ENCODE results near the gene C5orf46. TPM values are rescaled to one million over a fixed set of nuclear protein-coding genes. Genes with fewer than 3 reads are reported as not detected.
A peak's percentile ranks its signal among the peaks of the same experiment; 100 is the strongest.

Gene C5orf46
- total and polyA plus RNA-seq, 10 donors, result not detected

- H3K27ac ChIP-seq, result no peak overlapping the region
- H3K4me1 ChIP-seq, result no peaks in the 10 kb centered on the region
- H3K9me3 ChIP-seq, result no peaks in the 10 kb centered on the region
- no peak for TF ChIP-seq POLR2A (IDR thresholded peaks at IDR 0.05)
- no peak for TF ChIP-seq CTCF (IDR thresholded peaks at IDR 0.05 in 8 of 11, conservative IDR thresholded peaks at IDR 0.05 in 3 of 11)
- TF ChIP-seq POLR2AphosphoS5 (IDR thresholded peaks at IDR 0.05), result no peak
- intact Hi-C loops (cut with DNase I; ENCODE audit: low total_unique reads), result no loop called here
- DNase-seq, result no peak
- peaks cover 0 to 2% (median 0%) of the 10 kb centered on the region in 7 donors for H3K27me3 ChIP-seq (replicated peaks in 1 of 7)
- H3K4me3 ChIP-seq, result no peak overlapping the region
- WGBS, 5 donors, result 86 to 95% (median 89%) methylated on average over 4 of the region's 4 CpGs
- no peaks in the 10 kb centered on the region for H3K36me3 ChIP-seq
These were observed 33.2 kb upstream of the C5orf46 start for GRCh38 chr5:147939431-147940114.

- Histone ChIP-seq H3K27ac (no peak overlapping the region), H3K4me1 (no peaks in the 10 kb centered on the region), H3K4me3 (no peak overlapping the region), H3K9me3 (no peaks in the 10 kb centered on the region), H3K36me3 (no peaks in the 10 kb centered on the region), H3K27me3 (replicated peaks in 1 of 7) (peaks cover 0 to 4% (median 0%) of the 10 kb centered on the region in 7 donors)
- DNase-seq, result no peak
- no peak for TF ChIP-seq POLR2AphosphoS5 (IDR thresholded peaks at IDR 0.05)
- no peak for TF ChIP-seq POLR2A (IDR thresholded peaks at IDR 0.05)
- TF ChIP-seq CTCF (IDR thresholded peaks at IDR 0.05 in 8 of 11, conservative IDR thresholded peaks at IDR 0.05 in 3 of 11), result peak in 1 of 11 experiments; percentile 16
- WGBS, 5 donors, result 0 to 5% (median 3%) methylated on average over 3 of the region's 3 CpGs
- intact Hi-C loops (cut with DNase I; ENCODE audit: low total_unique reads), result no loop called here
These were observed 28.7 kb upstream of the C5orf46 start for GRCh38 chr5:147935032-147935431.

- no peak overlapping the region for H3K27ac ChIP-seq
- H3K36me3 ChIP-seq, result no peaks in the 10 kb centered on the region
- TF ChIP-seq POLR2AphosphoS5 (IDR thresholded peaks at IDR 0.05) (no peak), POLR2A (IDR thresholded peaks at IDR 0.05) (no peak), CTCF (IDR thresholded peaks at IDR 0.05 in 8 of 11, conservative IDR thresholded peaks at IDR 0.05 in 3 of 11) (no peak)
- peaks cover 0 to 4% (median 0%) of the 10 kb centered on the region in 7 donors for H3K27me3 ChIP-seq (replicated peaks in 1 of 7)
- no peak overlapping the region for H3K4me3 ChIP-seq
- no peak for DNase-seq
- no peaks in the 10 kb centered on the region for H3K9me3 ChIP-seq
- intact Hi-C loops (cut with DNase I; ENCODE audit: low total_unique reads), result no loop called here
- H3K4me1 ChIP-seq, result no peaks in the 10 kb centered on the region
- 40 to 59% (median 54%) methylated on average over 2 of the region's 2 CpGs for WGBS, 5 donors
These were observed 24.4 kb upstream of the C5orf46 start for GRCh38 chr5:147930769-147931168.

GRCh38 chr5:147927901-147928300 lies 21.6 kb upstream of the C5orf46 start:
- H3K36me3 ChIP-seq, result no peaks in the 10 kb centered on the region
- no peak overlapping the region for H3K4me3 ChIP-seq
- no peak for DNase-seq
- H3K9me3 ChIP-seq, result no peaks in the 10 kb centered on the region
- no peaks in the 10 kb centered on the region for H3K4me1 ChIP-seq
- no peaks in the 10 kb centered on the region for H3K27me3 ChIP-seq (replicated peaks in 1 of 7)
- intact Hi-C loops (cut with DNase I; ENCODE audit: low total_unique reads), result no loop called here
- no peak overlapping the region for H3K27ac ChIP-seq
- WGBS, 5 donors, result 14 to 29% (median 25%) methylated on average over 3 of the region's 3 CpGs
- no peak for TF ChIP-seq POLR2AphosphoS5 (IDR thresholded peaks at IDR 0.05)
- no peak for TF ChIP-seq CTCF (IDR thresholded peaks at IDR 0.05 in 8 of 11, conservative IDR thresholded peaks at IDR 0.05 in 3 of 11)
- TF ChIP-seq POLR2A (IDR thresholded peaks at IDR 0.05), result no peak

All from spleen (tissue), 11 donors.